Ovary (tissue), 9 donors: ENCODE results near the gene CCK. TPM values are rescaled to one million over a fixed set of nuclear protein-coding genes. Genes with fewer than 3 reads are reported as not detected.

Experiments used
- DNase-seq, 5 donors: peaks; one replicate each; pipeline ENCODE4 v3.0.0-alpha.2; 2019 to 2020
- H3K27ac ChIP-seq, 2 donors: fragments of 200-600 bp; one replicate each; pipeline versions ENCODE4 v1.5.1 to v1.8.0; 2019 to 2022
- H3K27me3 ChIP-seq: fragments of 200-600 bp; one replicate; pipeline ENCODE4 v1.8.0; 2022
- H3K36me3 ChIP-seq: fragments of 200-600 bp; sonication (generic); one replicate; pipeline ENCODE4 v1.5.1; 2019
- H3K4me1 ChIP-seq: one replicate; pipeline ENCODE4 v1.8.1; 2013; ENCODE audit warnings: mild to moderate bottlenecking, moderate library complexity; ENCODE audit not compliant: insufficient read depth
- H3K4me3 ChIP-seq: fragments of 200-600 bp; sonication (generic); one replicate; pipeline ENCODE4 v1.5.1; 2017
- H3K9me3 ChIP-seq, 2 donors: fragments of 200-600 bp in 1 of 2; sonication (generic) in 1 of 2; one replicate each; pipeline versions ENCODE4 v1.5.1 to v1.8.1; 2013 to 2019; ENCODE audit warnings: mild to moderate bottlenecking in 1 of 2, moderate library complexity in 1 of 2
- CTCF ChIP-seq, 3 donors: fragments of 450-650 bp in 2 of 3; fragments of 200-600 bp in 1 of 3; IDR thresholded peaks; one replicate each; pipeline versions ENCODE4 v1.5.1 to v1.8.0; 2016 to 2022; ENCODE audit warnings: antibody characterized with exemption in 3 of 3, mild to moderate bottlenecking in 1 of 3
- EP300 ChIP-seq: sonication (generic); formaldehyde crosslinking; IDR thresholded peaks from one replicate; pipeline ENCODE4 v1.6.1; 2017; ENCODE audit warnings: antibody characterized with exemption
- POLR2A ChIP-seq: fragments of 450-650 bp; IDR thresholded peaks from one replicate; pipeline ENCODE4 v1.6.1; 2017; ENCODE audit warnings: antibody characterized with exemption, mild to moderate bottlenecking, moderate library complexity
- WGBS, 3 donors: extraction: QIAGEN DNeasy Blood & Tissue Kit in 1 of 3; methylation state at CpG; one replicate each; pipeline versions ENCODE4 v1.1.5 to v1.1.7; 2013 to 2017; 5-methylcytosine and 5-hydroxymethylcytosine counted together
- intact Hi-C, 4 donors: fragments of 100-400 bp; cut with DNase I; formaldehyde crosslinking; loops; one replicate each; pipeline versions ENCODE4 v1.11.0 to v1.15.1; 2022 to 2023
- polyA plus RNA-seq, 2 donors: library from polyadenylated mRNA; stranded (reverse); fragments of 200-250 nt in 1 of 2; fragments of 350-450 nt in 1 of 2; fragmentation: Illumina TruSeq in 1 of 2; extraction: RNeasy Lipid Tissue Mini Kit (QIAGEN cat#74804) in 1 of 2; gene quantifications; one replicate each; pipeline ENCODE4 v1.2.3, GENCODE V29; 2013 to 2014
- total RNA-seq, 7 donors: library from RNA; depleted of rRNA in 2 of 7; stranded (reverse); fragments of >200 nt in 2 of 7; fragmentation: NEBNext Ultra II Directional in 3 of 7; extraction: Animal tissue kit (Norgen Biotek cat#: 25700) in 3 of 7; gene quantifications; one replicate each; pipeline versions ENCODE4 v1.1.0 to v1.2.4, GENCODE V29; 2016 to 2023
- donor health status: DM: no; HTN: no; CAD: no; lungs with moderate emphysema.
- donor health status: DM: no; HTN: no; CAD: no.
- donor health status: Bipolar disorder and iron deficiency.
- donor health status: DM: yes; HTN: yes; CAD: no.
- donor health status: DM: no; HTN: no; CAD: no.
- donor health status: DM: yes; HTN: yes; CAD: no.

The CCK gene
- total and polyA plus RNA-seq, 9 donors, result not detected

GRCh38 chr3:42277676-42278075 lies 11.7 kb upstream of the CCK start:
- no peak for TF ChIP-seq POLR2A
- no peak for TF ChIP-seq EP300
- TF ChIP-seq CTCF (IDR thresholded peaks at IDR 0.05), result no peak
- intact Hi-C loops, result no loop called here
- 20 to 39% (median 22%) methylated on average over 6 of the region's 6 CpGs for WGBS, 3 donors
- Histone ChIP-seq H3K36me3 (no peaks in the 10 kb centered on the region), H3K27me3 (no peaks in the 10 kb centered on the region), H3K27ac (no peak overlapping the region), H3K4me3 (no peak overlapping the region), H3K9me3 (peaks cover 0 to 7% of the 10 kb centered on the region in 2 donors), H3K4me1 (no peaks in the 10 kb centered on the region)
- no peak for DNase-seq

- DNase-seq, result no peak
- Histone ChIP-seq H3K9me3 (peaks cover 0 to 8% of the 10 kb centered on the region in 2 donors), H3K4me1 (no peaks in the 10 kb centered on the region), H3K27ac (no peak overlapping the region), H3K36me3 (no peaks in the 10 kb centered on the region), H3K27me3 (no peaks in the 10 kb centered on the region), H3K4me3 (no peak overlapping the region)
- intact Hi-C loops, result no loop called here
- 70 to 77% (median 72%) methylated on average over 3 of the region's 3 CpGs for WGBS, 3 donors
- TF ChIP-seq POLR2A, result no peak
- no peak for TF ChIP-seq CTCF (IDR thresholded peaks at IDR 0.05)
- TF ChIP-seq EP300, result no peak
Observed at GRCh38 chr3:42276141-42277132, 10.5 kb upstream of the CCK start.

- Histone ChIP-seq H3K4me3 (no peak overlapping the region), H3K4me1 (no peaks in the 10 kb centered on the region), H3K36me3 (no peaks in the 10 kb centered on the region), H3K27ac (no peak overlapping the region), H3K27me3 (no peaks in the 10 kb centered on the region), H3K9me3 (peaks cover 0 to 12% of the 10 kb centered on the region in 2 donors)
- WGBS, 3 donors, result 28 to 68% (median 29%) methylated on average over 1 of the region's 1 CpG
- intact Hi-C loops, result no loop called here
- DNase-seq, result no peak
- no peak for TF ChIP-seq POLR2A
- no peak for TF ChIP-seq EP300
- TF ChIP-seq CTCF (IDR thresholded peaks at IDR 0.05), result no peak
Observed at GRCh38 chr3:42275217-42275616, 9.2 kb upstream of the CCK start.

- Histone ChIP-seq H3K4me1 (no peaks in the 10 kb centered on the region), H3K36me3 (no peaks in the 10 kb centered on the region), H3K4me3 (no peak overlapping the region), H3K27ac (no peak overlapping the region), H3K9me3 (peaks cover 0 to 5% of the 10 kb centered on the region in 2 donors), H3K27me3 (no peaks in the 10 kb centered on the region)
- no peak for TF ChIP-seq CTCF (IDR thresholded peaks at IDR 0.05)
- TF ChIP-seq POLR2A, result no peak
- no peak for TF ChIP-seq EP300
- DNase-seq, result no peak
- intact Hi-C loops, result no loop called here
Observed at GRCh38 chr3:42274266-42274665, 8.3 kb upstream of the CCK start.
